Endothelial cell of umbilical vein (primary cell): ENCODE measurements around the gene C16orf74. TPM values are rescaled to one million over a fixed set of nuclear protein-coding genes. Genes with fewer than 3 reads are reported as not detected.

Source experiments
- BruUV-seq: library from RNA; stranded (reverse); fragments of 400-500 nt; replicated peaks from 2 replicates; lab custom pipeline; 2021; lab: Mats Ljungman, UMichigan
- CTCF ChIA-PET: fragments of 300-600, 350-600 bp; sonication (Branson Sonifier 250); formaldehyde crosslinking; loops from one replicate; lab custom pipeline; 2021; ENCODE audit warnings: antibody characterized with exemption, inconsistent platforms; lab: Charles Lee
- POLR2A ChIA-PET: fragments of 300-600, 350-600 bp; sonication (Branson Sonifier 250); formaldehyde crosslinking; loops from one replicate; lab custom pipeline; 2021; ENCODE audit warnings: antibody characterized with exemption, inconsistent platforms; lab: Charles Lee
- DNase-seq: peaks from one replicate; pipeline ENCODE4 v3.0.0-alpha.2; 2011; ENCODE audit warnings: low read depth, low spot score
- FAIRE-seq: peaks from 2 replicates; lab custom pipeline; 2011; peaks lifted over from hg19 to GRCh38; lab: Jason Lieb, UNC
- H2AFZ ChIP-seq: 2 replicates; pipeline ENCODE4 v1.6.0; 2012; ENCODE audit warnings: low read depth, low read length, control low read depth, inconsistent platforms
- H3K27ac ChIP-seq: 2 replicates; pipeline ENCODE4 v1.5.1; 2011; ENCODE audit warnings: low read depth, mild to moderate bottlenecking, control low read depth, low read length, moderate library complexity; ENCODE audit not compliant: insufficient read depth
- H3K27me3 ChIP-seq, 2 experiments: 2 replicates each; pipeline versions ENCODE4 v1.6.0 to v1.6.1; 2011; ENCODE audit warnings: low read length in 2 of 2, mixed read lengths in 1 of 2; ENCODE audit not compliant: control insufficient read depth in 2 of 2, insufficient read depth in 2 of 2
- H3K36me3 ChIP-seq, 2 experiments: 2 replicates in 1 of 2; 3 replicates in 1 of 2; pipeline ENCODE4 v1.5.1; 2011; ENCODE audit warnings: low read length in 2 of 2, mild to moderate bottlenecking in 1 of 2, moderate library complexity in 1 of 2; ENCODE audit not compliant: control insufficient read depth in 2 of 2, insufficient read depth in 2 of 2; ENCODE audit errors: extremely low read depth in 1 of 2
- H3K4me1 ChIP-seq: 3 replicates; pipeline ENCODE4 v1.5.1; 2011; ENCODE audit warnings: mild to moderate bottlenecking, low read length; ENCODE audit not compliant: control insufficient read depth, insufficient read depth; ENCODE audit errors: extremely low read depth
- H3K4me2 ChIP-seq: 2 replicates; pipeline ENCODE4 v1.6.1; 2011; ENCODE audit warnings: low read length, control low read depth, mixed read lengths; ENCODE audit not compliant: insufficient read depth
- H3K4me3 ChIP-seq, 3 experiments: fragments of 200-600 bp in 1 of 3; sonication (generic), shearing (Covaris generic) in 1 of 3; replicated peaks in 1 of 3; 2 replicates each; pipeline ENCODE4 v1.5.1; 2011 to 2016; ENCODE audit warnings: control low read depth in 3 of 3, low read length in 3 of 3, mild to moderate bottlenecking in 2 of 3, inconsistent platforms in 1 of 3, low read depth in 1 of 3, moderate library complexity in 1 of 3; ENCODE audit not compliant: insufficient read depth in 1 of 3
- H3K79me2 ChIP-seq: 2 replicates; pipeline ENCODE4 v1.6.0; 2012; ENCODE audit warnings: low read length, inconsistent platforms; ENCODE audit not compliant: control insufficient read depth, insufficient read depth
- H3K9ac ChIP-seq: replicated peaks from 2 replicates; pipeline ENCODE3; 2011; ENCODE audit warnings: low read length, control low read depth; ENCODE audit not compliant: insufficient read depth; ENCODE audit errors: extremely low read depth
- H3K9me1 ChIP-seq: replicated peaks from 3 replicates; pipeline ENCODE4 v1.6.0; 2011; ENCODE audit warnings: mild to moderate bottlenecking, low read length; ENCODE audit not compliant: control insufficient read depth, insufficient read depth; ENCODE audit errors: extremely low read depth
- H3K9me3 ChIP-seq: replicated peaks from 2 replicates; pipeline ENCODE4 v1.5.1; 2012; ENCODE audit warnings: low read length, inconsistent platforms; ENCODE audit not compliant: control insufficient read depth, insufficient read depth
- H4K20me1 ChIP-seq: replicated peaks from 2 replicates; pipeline ENCODE3; 2011; ENCODE audit warnings: mild to moderate bottlenecking, low read length; ENCODE audit not compliant: control insufficient read depth, insufficient read depth; ENCODE audit errors: extremely low read depth
- EZH2 ChIP-seq: IDR thresholded peaks from 2 replicates; pipeline ENCODE4 v1.6.1; 2012; ENCODE audit warnings: borderline replicate concordance, low read depth, mild to moderate bottlenecking, moderate library complexity, low read length, inconsistent platforms; ENCODE audit not compliant: severe bottlenecking
- FOS ChIP-seq: IDR thresholded peaks from 2 replicates; pipeline ENCODE4 v1.6.1; 2011; ENCODE audit warnings: mild to moderate bottlenecking, low read length, moderate library complexity, borderline replicate concordance; ENCODE audit not compliant: insufficient read depth
- GATA2 ChIP-seq: IDR thresholded peaks from 2 replicates; pipeline ENCODE4 v1.7.0; 2011; ENCODE audit warnings: low read depth, mild to moderate bottlenecking, moderate library complexity, mixed read lengths, low read length; ENCODE audit not compliant: insufficient read length, insufficient read depth
- JUN ChIP-seq: IDR thresholded peaks from 2 replicates; pipeline ENCODE4 v1.6.1; 2011; ENCODE audit warnings: borderline replicate concordance, low read depth; ENCODE audit not compliant: insufficient read length, insufficient read depth
- MYC ChIP-seq: IDR thresholded peaks from one replicate; pipeline ENCODE4 v1.6.1; 2011; ENCODE audit warnings: mild to moderate bottlenecking, low read depth, low read length
- POLR2A ChIP-seq: IDR thresholded peaks from 2 replicates; pipeline ENCODE4 v1.6.1; 2012; ENCODE audit warnings: low read depth, mild to moderate bottlenecking, control low read depth, low read length
- POLR2AphosphoS5 ChIP-seq: IDR thresholded peaks from 2 replicates; pipeline ENCODE4 v1.6.1; 2012; ENCODE audit warnings: low read depth, mild to moderate bottlenecking, control low read depth, low read length, moderate library complexity; ENCODE audit not compliant: insufficient read depth
- dilution Hi-C: fragments of 300-500 bp; cut with MboI; formaldehyde crosslinking; loops from one replicate; pipeline ENCODE4 v1.15.0; 2019; ENCODE audit warnings: low sequenced_read_pairs; ENCODE audit not compliant: extremely low pct_ligation_motif_present
- intact Hi-C: fragments of 100-400 bp; cut with micrococcal nuclease; formaldehyde crosslinking; loops from one replicate; pipeline ENCODE4 v1.10.0; 2022
- polyA plus RNA-seq, 4 experiments: library from polyadenylated mRNA; depleted of rRNA in 3 of 4; stranded (reverse) in 3 of 4; unstranded in 1 of 4; fragments of >200 nt; gene quantifications; 2 replicates each; pipeline versions ENCODE4 v1.2.1 to v1.2.3, GENCODE V29; 2011 to 2012; ENCODE audit warnings: missing spikeins in 1 of 4
- total RNA-seq: library from RNA; stranded (reverse); gene quantifications from 2 replicates; pipeline ENCODE4 v1.2.3, GENCODE V29; 2021
- TF ChIP-seq, protein P1 (sequence below): IDR thresholded peaks from 2 replicates; pipeline ENCODE4 v1.6.1; 2011; ENCODE audit not compliant: insufficient read depth, insufficient read length
- TF ChIP-seq, protein P2 (sequence below), 2 donors: IDR thresholded peaks; 1 replicate in 1 of 2; 2 replicates in 1 of 2; pipeline ENCODE4 v1.5.1; 2011; ENCODE audit warnings: low read length in 2 of 2, mild to moderate bottlenecking in 2 of 2, moderate library complexity in 2 of 2, control low read depth in 1 of 2, inconsistent platforms in 1 of 2, low read depth in 1 of 2; ENCODE audit not compliant: insufficient read depth in 1 of 2; ENCODE audit errors: extremely low read depth in 1 of 2

The C16orf74 gene
- total and polyA plus RNA-seq, 2 donors (not counting 3 experiments of a cell fraction or from before 2014, with no cell fraction given): 12.1 to 38.7 TPM

DNA sequence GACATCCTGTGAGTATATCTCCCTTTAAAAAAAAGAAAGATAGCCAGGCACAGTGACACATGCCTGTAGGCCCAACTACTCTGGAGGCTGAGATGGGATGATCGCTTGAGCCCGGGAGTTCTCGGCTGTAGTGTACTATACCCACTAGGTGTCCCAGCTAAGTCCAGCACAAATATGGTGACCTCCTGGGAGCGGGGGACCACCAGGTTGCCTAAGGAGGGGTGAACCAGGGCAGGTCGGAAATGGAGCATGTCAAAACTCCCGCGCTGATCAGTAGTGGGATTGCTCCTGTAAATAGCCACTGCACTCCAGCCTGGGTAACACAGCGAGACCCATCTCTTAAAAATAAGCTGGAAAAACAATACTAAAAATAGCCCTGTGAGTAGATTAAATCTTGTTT lies 91.6 kb downstream of the C16orf74 start:
- BruUV-seq: no TSS peak

More for the DNA sequence above, 91.6 kb downstream of the C16orf74 start:
- no peak overlapping the region for H3K9ac ChIP-seq
- H3K27me3 ChIP-seq: no peaks in the 10 kb centered on the region
- no peaks in the 10 kb centered on the region for H3K9me3 ChIP-seq
- no peak overlapping the region for H3K4me2 ChIP-seq
- H2AFZ ChIP-seq: no peak overlapping the region
- H3K4me3 ChIP-seq: no peak overlapping the region
- no peaks in the 10 kb centered on the region for H3K36me3 ChIP-seq
- dilution Hi-C loops (no loop called here), intact Hi-C loops (loop anchor here (1.0 kb wide), 2 partner anchors 15 to 59 kb away; no protein-coding TSS in a partner anchor)
- ChIA-PET POLR2A (no interaction called here), CTCF (interaction anchor here (0.6 to 8.2 kb wide), 13 partner anchors 9 to 357 kb away, joined by 3 to 119 read pairs (median 4); no protein-coding TSS in a partner anchor)
- DNase-seq (no peak), FAIRE-seq (no peak)
- no peak for TF ChIP-seq POLR2A
- TF ChIP-seq GATA2: no peak
- TF ChIP-seq POLR2AphosphoS5: no peak
- TF ChIP-seq, protein P1, sequence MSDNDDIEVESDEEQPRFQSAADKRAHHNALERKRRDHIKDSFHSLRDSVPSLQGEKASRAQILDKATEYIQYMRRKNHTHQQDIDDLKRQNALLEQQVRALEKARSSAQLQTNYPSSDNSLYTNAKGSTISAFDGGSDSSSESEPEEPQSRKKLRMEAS: no peak
- TF ChIP-seq MYC: no peak
- no peak for TF ChIP-seq FOS
- no peak for TF ChIP-seq JUN
- TF ChIP-seq, protein P2, sequence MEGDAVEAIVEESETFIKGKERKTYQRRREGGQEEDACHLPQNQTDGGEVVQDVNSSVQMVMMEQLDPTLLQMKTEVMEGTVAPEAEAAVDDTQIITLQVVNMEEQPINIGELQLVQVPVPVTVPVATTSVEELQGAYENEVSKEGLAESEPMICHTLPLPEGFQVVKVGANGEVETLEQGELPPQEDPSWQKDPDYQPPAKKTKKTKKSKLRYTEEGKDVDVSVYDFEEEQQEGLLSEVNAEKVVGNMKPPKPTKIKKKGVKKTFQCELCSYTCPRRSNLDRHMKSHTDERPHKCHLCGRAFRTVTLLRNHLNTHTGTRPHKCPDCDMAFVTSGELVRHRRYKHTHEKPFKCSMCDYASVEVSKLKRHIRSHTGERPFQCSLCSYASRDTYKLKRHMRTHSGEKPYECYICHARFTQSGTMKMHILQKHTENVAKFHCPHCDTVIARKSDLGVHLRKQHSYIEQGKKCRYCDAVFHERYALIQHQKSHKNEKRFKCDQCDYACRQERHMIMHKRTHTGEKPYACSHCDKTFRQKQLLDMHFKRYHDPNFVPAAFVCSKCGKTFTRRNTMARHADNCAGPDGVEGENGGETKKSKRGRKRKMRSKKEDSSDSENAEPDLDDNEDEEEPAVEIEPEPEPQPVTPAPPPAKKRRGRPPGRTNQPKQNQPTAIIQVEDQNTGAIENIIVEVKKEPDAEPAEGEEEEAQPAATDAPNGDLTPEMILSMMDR (IDR thresholded peaks at IDR 0.05; ENCODE audit: extremely low read depth in 1 of 2, insufficient read depth in 1 of 2, low read depth in 1 of 2, low read length in 2 of 2): no peak
- no peak for TF ChIP-seq EZH2
- H3K4me1 ChIP-seq: no peaks in the 10 kb centered on the region
- no peak overlapping the region for H3K27ac ChIP-seq
- H4K20me1 ChIP-seq: no peaks in the 10 kb centered on the region
- no peaks in the 10 kb centered on the region for H3K9me1 ChIP-seq
- H3K79me2 ChIP-seq: no peaks in the 10 kb centered on the region
